Spleen (tissue), 7 donors: ENCODE results near the gene IL3.

ENCODE experiments used
- CTCF ChIP-seq, 11 experiments: fragments of 200-600 bp in 7 of 11; fragments of 450-650 bp in 4 of 11; sonication (generic) in 4 of 11; IDR thresholded peaks in 8 of 11; conservative IDR thresholded peaks in 3 of 11; 1 replicate in 7 of 11; 2 replicates in 4 of 11; pipeline versions ENCODE4 v1.4.0 to v1.8.0; 2016 to 2021; ENCODE audit warnings: antibody characterized with exemption in 11 of 11, inconsistent platforms in 4 of 11, mild to moderate bottlenecking in 1 of 11
- POLR2AphosphoS5 ChIP-seq, 3 donors: sonication (generic); formaldehyde crosslinking; IDR thresholded peaks; one replicate each; pipeline ENCODE4 v1.5.1; 2017; ENCODE audit warnings: antibody characterized with exemption in 3 of 3
- donor health status: DM: no; HTN: no; CAD: no; lungs with moderate emphysema.
- donor health status: DM: no; HTN: no; CAD: no.
- donor health status: DM: no; HTN: no; CAD: no.

DNA sequence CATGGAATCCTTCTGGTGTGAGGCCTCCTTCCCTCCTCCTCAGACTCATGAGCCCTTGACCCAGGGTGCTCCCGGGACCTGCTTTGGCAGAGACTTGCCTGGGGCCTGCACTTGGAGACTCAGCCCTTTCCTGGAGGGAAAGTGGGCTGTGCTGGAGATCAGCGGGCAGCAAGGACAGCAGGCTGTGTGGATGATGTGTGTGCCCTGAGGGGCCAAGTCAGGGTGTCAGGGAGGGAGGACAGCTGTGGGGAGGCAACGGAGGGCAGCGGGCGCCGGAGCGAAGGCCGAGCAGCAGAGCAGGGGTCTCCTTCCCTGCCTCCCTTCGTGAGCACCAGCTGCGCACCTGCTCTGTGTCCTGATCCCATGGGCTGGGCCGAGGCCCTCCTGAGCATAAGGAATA is 7.0 kb downstream of the IL3 start:
- TF ChIP-seq POLR2AphosphoS5 (IDR thresholded peaks at IDR 0.05): no peak
- no peak for TF ChIP-seq CTCF (IDR thresholded peaks at IDR 0.05 in 8 of 11, conservative IDR thresholded peaks at IDR 0.05 in 3 of 11)
